IPS DF 19.7 (cell line): Measurements from ENCODE around the gene CEBPE.

ENCODE experiments used
- DNase-seq: peaks from one replicate; pipeline ENCODE4 v3.0.0-alpha.2; 2013; ENCODE audit warnings: low read depth, low spot score

CEBPE gene

GRCh38 chr14:23143911-23144310 lies 24.9 kb upstream of the CEBPE start:
- no peak for DNase-seq

- DNase-seq = no peak
These were observed 23.8 kb upstream of the CEBPE start for GRCh38 chr14:23142826-23143225.

- no peak for DNase-seq
These were observed 22.8 kb upstream of the CEBPE start for GRCh38 chr14:23141706-23142444.

GRCh38 chr14:23140371-23140770 lies 21.3 kb upstream of the CEBPE start:
- no peak for DNase-seq

- no peak for DNase-seq
These were observed 20.8 kb upstream of the CEBPE start for GRCh38 chr14:23139874-23140273.

GRCh38 chr14:23137813-23138535 lies 18.9 kb upstream of the CEBPE start:
- no peak for DNase-seq

GRCh38 chr14:23137192-23137812 lies 18.2 kb upstream of the CEBPE start:
- no peak for DNase-seq

GRCh38 chr14:23136566-23137133 lies 17.6 kb upstream of the CEBPE start:
- no peak for DNase-seq

GRCh38 chr14:23132970-23133369 lies 13.9 kb upstream of the CEBPE start:
- no peak for DNase-seq

GRCh38 chr14:23131482-23131881 lies 12.4 kb upstream of the CEBPE start:
- DNase-seq = no peak

GRCh38 chr14:23130871-23131270 lies 11.8 kb upstream of the CEBPE start:
- no peak for DNase-seq

- DNase-seq = no peak
These were observed 10.8 kb upstream of the CEBPE start for GRCh38 chr14:23129759-23130316.

- DNase-seq = no peak
These were observed 10.1 kb upstream of the CEBPE start for GRCh38 chr14:23128969-23129758.

GRCh38 chr14:23127861-23128260 lies 8.8 kb upstream of the CEBPE start:
- DNase-seq = no peak

- DNase-seq = no peak
These were observed 7.7 kb upstream of the CEBPE start for GRCh38 chr14:23126548-23127278.

- DNase-seq = no peak
These were observed 7.0 kb upstream of the CEBPE start for GRCh38 chr14:23125933-23126524.

GRCh38 chr14:23125011-23125410 lies 6.0 kb upstream of the CEBPE start:
- no peak for DNase-seq

- no peak for DNase-seq
These were observed 5.4 kb upstream of the CEBPE start for GRCh38 chr14:23124337-23124954.

GRCh38 chr14:23123419-23123818 lies 4.4 kb upstream of the CEBPE start:
- no peak for DNase-seq

- no peak for DNase-seq
These were observed 3.0 kb upstream of the CEBPE start for GRCh38 chr14:23122086-23122485.
